GM19035 (cell line): Measurements from ENCODE around the gene ERC2.
"Not testable (repeated sequence)": the region's sequence is repeated elsewhere in the genome, so short reads cannot be mapped to it uniquely, and the experiment has no call there.

Source experiments
- ATAC-seq: cut with Tn5 transposase; IDR thresholded peaks from one replicate; pipeline ENCODE4 v1.9.1; 2021; ENCODE audit not compliant: unreplicated experiment

ERC2 gene

DNA sequence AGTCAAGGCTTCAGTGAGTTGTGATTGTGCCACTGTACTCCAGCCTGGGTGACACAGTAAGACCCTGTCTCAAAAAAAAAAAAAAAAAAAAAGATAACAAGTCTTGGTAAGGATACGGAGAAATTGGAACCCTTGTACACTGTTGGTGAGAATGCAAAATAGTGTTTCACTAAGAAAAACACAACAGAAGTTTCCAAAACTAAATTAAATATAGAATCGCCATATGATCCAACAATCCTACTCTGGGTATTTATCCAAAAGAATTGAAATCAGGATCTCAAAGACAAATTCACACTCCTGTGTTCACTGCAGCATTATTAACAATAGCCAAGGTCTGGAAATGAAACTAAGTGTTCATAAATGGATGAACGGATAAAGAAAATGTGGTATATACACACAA, 149.4 kb downstream of the ERC2 start:
- ATAC-seq: no peak

DNA sequence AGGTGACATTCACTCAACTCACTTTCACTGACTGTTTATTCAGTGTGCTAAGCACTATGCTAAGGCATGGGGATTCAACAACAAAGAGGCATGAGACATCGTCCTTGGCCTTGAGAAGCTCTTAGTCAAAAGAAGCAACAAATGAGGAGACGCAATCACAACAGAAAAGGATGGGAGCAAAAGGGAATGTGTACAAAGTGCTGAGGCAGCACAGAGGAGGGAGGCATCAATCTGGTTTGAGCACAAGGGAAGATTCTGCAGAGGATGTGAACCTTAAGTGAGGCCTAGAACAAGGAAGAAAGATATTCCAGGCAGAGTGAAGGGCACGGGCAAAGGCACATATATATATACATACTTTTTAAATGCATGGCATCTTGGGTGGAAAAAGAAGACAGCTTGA, 151.3 kb downstream of the ERC2 start:
- no peak for ATAC-seq

DNA sequence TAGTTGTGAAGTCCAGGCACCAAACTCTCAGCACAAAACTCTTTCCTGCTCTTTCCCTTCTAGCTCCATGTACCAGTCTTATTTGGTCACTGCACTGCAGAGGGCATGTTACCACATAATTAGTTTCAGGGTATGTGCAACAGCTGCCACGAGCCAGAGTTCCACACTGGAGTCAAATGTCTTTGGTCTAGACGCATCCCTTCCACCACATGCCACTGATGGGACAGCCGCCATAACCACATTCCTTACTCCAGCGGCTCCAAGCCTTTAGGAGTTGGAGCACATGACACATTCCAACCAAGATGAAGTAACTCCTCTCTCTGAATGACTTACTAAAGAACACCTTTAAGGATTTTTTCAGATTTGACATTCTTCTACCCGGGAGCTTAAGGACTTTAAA, 153.4 kb downstream of the ERC2 start:
- ATAC-seq: no peak

DNA sequence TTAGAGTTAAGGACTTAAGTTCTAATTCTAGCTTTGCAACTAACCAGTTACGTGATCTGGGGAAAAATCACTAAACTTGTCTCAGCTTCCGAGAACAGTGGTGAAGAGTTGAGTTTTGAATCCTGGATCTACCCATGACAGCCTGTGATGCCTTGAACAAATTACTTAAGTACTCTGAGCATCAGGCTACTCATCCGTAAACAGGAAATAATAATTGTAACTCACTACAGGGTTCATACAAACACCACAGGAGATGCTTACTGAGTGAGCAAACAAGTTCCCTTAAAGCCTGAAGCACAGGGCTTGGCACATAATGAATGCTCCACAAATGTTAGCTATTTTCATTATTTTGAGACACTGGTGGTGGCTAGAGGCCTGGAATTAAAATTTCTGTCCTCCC, 158.8 kb downstream of the ERC2 start:
- no peak for ATAC-seq

DNA sequence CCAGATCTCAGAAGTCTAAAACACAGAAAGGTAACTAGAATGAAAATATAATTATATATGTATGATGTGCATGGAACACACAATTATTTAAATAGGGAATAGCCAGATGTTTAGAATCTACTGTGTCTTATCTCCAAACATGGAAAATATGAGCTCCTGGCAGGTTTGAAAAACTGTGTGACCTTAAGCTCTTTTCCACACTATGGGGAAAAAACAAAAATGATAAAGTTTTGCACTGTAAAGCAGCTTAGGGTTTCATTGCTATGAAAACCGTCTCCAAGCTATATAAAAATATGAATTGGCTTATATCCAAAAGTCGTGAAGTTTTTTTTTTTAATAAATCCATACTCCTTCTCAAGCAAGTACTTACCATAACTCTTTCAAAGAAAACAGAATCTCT, 159.8 kb downstream of the ERC2 start:
- ATAC-seq: no peak

DNA sequence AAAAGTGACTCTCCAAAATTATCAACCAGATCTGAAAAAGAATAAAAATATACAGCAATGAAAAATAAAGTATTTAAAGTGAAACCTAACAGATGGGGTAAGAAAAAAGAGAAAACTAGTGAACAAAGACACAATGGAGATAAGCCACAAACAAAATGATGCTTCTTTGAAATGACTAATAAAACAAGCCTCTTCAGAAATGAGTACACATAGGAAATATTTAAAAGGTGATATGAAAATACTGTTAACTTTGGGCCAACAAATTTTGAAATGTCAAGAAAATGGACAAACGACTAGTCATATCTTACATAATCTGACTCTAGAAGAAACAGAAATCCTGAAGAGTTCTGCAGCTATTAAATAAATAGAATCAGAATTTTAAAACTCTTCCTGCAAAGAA, 164.2 kb downstream of the ERC2 start:
- ATAC-seq: no peak

DNA sequence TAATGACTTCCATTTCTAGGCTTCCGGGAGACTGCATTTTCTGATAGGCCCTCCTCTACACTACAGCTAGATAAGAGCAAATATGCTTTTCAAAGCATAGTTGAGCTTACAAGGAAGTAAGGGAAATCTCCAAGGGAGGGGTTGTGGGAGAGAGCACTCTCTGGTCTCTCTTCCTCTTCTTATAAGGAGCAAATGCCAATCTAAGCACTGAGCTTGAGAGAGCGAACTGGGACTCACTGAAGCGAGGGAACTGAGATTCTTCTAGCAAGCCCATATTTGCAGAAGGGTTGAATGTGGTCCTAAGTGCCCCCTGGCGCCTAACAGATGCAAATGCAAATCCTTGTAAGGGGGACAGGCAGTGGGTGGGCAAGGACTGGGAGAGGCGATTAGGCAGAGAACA, 164.8 kb downstream of the ERC2 start:
- peak; percentile 68 for ATAC-seq

DNA sequence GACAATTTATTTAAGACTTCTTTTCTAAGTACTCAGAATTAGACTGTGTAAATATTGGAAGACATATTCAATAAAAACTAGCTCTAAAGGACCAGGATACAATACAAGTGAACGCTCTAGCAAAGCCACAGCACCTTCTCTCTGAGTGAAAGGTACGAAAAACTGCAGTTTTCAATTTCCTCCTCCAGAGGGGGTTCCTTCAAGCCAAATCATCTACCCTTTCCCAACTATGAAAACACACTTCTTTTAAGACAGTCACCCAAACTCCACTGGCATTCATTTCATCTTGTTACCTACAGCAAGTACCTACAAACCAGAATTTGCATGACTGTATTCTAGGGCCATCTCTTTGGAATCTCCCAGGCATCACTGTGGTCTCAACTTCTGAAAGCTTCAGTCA, 165.8 kb downstream of the ERC2 start:
- ATAC-seq: no peak

DNA sequence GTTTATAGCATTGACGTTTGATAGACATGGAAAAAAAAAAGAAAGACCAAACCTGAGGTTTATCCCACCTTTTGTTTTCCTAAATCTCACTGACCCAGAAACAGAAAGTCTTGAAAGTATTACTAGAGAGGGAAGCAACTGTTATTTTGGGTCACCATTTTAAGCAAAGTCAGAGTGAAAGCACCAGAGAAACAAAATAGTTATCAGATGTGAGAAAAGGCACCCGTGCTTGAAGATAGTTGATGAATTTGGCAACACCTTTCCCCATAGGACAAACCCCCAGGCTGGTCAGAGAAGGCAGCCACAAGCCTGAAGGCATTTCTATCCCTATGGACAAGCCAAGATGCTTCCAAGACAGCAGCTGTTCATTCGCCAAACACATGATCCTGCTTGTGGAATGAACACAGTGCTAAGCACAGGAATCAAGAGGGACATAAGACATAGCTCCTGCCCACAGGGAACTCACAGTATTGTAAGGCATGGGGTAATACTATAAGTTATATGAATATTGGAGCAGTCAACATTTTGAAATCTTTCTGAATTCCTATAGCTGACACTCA, 170.9 kb downstream of the ERC2 start:
- ATAC-seq: no peak

DNA sequence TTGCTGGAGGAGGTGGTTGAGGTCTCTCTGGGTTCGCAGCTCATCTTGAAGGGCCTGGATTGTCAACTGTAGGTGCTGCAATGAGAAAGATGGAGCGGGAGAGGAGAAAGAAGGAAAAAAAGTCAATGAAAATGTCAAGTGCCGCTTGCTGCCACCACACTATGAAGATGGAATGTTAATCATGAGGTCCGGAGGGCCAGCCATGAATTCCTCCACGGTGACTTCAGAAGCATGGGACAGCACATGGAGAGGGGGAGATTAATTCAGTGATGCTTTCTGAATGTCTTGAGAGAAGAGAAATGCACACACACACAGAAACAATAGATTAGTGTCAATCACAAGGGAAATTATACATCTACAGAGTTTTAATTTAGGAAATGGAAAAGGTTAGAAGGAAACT, 171.9 kb downstream of the ERC2 start:
- ATAC-seq: no peak

DNA sequence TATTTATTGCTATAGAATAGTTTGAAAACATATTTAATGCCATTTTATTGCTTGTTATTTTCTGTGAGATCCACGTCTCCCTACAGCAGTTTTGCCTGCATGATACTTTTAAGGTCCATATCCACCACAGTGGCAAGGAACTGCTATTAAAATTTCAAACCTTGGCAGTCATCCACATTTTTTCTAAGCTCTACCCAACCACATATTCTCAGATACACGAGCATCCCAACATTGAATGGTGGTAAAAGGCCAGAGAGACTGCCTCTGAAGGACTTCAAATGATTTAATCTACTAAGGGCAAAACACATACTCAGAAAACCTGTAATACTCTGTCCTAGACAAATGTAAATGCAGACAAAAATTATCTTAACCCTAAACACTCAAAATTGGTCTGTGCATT, 173.1 kb downstream of the ERC2 start:
- no peak for ATAC-seq

DNA sequence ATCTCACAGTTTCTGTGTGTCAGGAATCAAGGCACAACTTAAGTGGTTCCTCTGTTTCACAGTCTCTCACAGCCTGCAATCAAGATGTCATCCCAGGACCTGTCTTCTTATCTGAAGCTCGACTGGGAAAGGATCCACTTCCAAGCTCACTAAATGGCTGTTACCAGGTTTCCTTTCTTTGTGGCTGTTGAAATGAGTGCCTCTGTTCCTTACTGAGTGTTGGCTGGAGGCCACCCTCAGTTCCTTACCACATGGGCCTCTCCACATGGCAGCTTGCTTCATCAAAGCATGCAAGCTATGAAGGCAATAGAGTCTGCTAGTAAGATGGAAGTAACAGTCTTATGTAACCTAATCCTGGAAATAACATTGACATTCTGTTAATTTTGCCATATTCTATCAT, 174.0 kb downstream of the ERC2 start:
- ATAC-seq: no peak

DNA sequence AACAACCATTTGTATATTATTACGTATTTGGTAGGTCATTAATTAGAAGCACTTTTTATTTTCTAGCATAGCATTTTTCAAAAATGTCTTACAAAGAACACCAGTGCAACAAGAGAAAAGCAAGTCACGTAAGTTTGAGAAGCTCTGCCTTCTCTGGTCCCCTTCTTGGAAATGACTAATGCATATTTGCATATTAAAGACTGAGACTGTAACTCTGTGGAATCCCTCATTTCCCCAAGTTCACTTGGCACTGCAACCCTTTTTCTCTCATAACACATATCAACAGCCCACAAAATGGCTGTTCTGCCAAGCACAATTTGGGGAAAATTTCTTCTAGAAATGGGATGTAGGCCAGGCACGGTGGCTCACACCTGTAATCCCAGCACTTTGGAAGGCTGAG, 176.3 kb downstream of the ERC2 start:
- peak; percentile 67 for ATAC-seq

DNA sequence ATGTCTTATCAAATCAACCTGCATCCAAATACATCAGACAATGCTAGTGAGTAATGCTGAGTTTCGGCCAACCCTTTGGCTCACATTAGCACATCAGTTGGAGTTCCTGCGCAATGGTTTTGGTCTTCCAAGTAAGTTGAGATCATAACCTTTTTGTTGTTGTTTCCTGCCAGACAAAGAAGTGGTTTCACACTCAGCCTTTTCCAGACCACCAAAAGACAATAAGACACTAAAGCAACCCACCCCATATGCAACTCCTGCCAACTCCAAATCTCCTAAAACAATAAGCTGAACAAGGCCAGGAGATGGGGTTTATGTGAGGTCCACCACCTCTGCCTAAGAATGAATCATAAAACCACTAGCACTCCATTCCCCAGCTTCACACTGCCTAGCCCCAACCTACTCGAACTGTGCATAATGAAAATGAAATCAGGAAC, 177.0 kb downstream of the ERC2 start:
- ATAC-seq: peak; percentile 58

DNA sequence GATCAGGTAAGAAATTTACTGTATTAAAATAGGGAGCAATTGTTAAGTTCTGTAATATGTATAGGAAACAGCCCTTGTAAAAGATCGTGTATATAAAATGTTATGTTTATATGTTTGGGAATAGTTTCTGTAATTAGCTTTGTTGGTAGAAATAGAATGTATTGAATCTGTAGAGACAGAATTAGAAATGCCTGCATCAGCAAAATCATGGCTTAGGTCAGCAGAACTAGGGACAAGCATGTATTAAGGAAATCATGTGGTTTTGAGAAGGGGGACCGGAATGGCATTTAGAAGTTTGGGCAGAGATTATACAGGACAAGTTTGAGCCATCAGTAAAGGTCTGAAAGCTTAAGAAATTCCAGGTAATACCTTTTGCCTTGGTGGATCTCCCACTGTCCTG, 177.9 kb downstream of the ERC2 start:
- no peak for ATAC-seq

DNA sequence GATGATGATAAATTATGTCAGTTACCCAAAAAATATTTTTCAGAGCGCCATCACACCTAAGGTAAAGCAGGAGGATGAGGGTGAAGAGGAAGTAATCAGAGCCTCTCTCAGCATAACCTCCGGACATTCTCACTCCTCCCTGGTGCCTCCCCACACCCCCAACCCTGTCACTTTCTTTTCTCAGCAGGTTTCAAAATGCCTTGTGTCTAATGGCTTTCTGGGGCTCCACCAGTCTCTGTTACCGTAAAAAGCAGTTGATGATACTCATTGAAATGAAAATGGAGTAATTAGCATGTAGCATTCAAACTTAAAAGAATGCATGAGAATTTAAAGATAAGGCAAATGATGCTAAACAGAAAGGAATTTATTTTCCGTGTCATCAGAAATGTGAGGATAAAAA, 180.0 kb downstream of the ERC2 start:
- ATAC-seq: no peak

DNA sequence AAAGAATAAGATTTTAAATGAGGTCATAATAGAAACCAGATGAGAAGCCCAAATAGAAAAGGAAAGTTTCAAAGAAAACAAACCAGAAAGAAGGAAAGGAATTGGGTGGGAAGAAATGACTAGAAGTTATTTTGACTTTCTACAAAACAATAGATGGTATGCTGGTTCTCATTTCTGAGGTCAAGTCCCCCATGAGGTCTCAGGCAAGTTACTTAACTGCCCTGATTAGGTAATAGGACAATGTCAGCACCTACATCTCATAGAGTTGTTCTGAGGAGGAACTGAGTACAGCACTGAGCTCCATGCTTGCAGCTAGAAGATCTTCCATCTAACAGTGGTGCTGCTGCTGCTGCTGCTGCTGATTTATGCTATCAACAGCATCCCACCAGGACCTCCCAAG, 185.9 kb downstream of the ERC2 start:
- no peak for ATAC-seq

DNA sequence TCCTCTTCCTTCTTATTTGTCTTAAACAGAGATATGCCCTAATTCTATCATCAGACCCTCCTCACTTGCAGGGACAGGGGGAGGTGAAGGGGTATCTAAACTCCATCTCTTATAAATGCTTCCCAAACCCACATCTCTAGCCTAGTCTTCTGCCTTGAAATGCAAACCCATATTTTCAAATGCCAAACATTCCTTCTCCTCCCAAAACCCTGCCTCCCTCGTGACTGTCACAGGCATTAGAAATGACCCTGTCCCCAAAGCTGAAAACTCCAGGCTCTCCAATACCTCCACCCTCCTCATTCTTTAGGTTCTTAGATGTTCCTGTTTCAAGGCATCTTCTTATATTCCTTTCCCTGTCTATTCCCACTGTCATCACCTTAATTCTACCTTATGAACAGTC, 191.0 kb downstream of the ERC2 start:
- ATAC-seq: no peak

DNA sequence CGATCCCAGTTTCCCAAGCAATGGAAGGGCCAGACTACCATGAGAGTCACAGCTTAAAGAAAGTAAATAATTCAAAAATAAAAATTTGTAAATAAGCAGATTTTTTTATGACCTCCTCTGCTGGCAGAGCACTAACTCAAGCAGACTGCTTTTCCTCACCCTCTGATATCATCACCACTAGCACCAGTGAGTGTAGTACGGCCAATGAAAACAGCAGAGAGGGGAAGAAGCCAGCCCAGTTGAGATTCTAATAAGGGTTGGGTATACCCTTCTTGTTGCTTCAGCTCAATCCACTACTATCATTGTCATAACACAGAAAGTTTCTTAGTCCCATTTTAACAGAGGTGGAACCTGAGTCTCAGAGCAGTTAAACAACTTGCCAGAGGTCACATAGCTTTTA, 193.1 kb downstream of the ERC2 start:
- ATAC-seq: no peak

DNA sequence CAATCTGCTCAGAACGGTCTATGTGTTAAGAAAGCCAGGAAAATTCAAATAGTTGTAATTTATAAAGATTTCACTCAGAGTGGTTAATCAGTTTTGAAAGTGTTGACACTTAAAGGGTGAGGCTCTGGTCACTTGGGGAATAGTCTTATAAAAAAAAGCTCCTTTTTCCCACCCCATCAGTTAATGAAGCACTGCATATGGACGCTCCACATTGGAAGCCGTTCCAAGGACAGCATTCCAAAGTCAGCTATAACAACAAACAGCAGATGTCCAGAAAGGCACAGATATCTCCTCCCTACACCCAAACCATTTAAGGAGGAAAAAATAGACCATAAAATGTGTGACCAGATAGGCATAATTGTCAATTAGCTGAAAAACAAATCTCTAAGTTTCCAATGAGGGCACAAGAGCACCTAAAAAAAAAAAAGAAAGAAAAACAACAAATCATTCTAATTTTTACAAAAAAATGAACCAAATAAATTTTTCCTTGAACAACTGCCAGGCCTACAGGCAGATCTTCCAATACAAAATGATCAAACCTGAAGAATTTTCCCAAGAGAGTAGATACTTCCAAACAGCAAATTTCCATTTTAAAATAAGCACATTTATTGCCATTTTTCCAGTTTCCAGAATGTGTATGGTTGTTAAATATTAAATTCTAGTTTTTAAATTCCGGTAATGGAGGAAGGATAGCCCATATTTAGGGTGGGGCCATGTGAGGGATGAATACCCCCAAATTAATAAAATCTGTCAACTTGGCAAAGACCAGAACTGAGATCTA, 198.3 kb downstream of the ERC2 start:
- no peak for ATAC-seq

DNA sequence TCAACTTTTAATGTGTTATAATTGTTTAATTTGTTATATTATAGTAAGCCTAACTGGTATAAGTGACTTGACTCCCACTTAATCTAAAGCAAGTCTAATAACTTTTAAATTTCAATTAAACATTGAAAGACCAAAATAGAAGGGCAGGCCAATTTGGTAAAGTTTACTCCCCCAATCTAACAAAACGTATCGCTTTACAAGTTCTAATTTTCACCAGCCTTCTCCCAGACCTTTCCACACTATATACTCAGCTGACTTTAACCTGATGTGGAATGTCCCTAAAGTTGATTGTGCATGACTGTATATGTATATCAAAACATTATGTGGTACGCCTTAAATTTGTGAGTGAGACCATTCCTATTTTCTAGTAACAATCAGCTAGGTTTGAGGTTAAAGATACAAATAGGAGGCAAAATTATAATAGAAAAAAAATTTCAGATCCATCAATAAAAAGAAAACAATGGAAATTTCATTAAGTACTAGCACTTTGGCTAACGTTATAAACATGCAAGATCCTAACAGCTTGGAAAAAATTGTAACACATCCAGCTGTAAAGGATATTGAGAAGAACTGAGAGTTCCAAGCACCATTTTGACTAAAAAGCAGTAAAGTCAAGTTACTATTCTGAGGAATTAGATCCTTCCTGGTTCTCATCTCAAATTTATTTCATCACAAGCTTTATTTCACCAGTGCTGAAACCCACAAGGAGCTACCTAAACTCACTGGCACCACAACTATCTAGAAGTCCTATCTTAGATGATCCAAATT, 199.5 kb downstream of the ERC2 start:
- no peak for ATAC-seq

DNA sequence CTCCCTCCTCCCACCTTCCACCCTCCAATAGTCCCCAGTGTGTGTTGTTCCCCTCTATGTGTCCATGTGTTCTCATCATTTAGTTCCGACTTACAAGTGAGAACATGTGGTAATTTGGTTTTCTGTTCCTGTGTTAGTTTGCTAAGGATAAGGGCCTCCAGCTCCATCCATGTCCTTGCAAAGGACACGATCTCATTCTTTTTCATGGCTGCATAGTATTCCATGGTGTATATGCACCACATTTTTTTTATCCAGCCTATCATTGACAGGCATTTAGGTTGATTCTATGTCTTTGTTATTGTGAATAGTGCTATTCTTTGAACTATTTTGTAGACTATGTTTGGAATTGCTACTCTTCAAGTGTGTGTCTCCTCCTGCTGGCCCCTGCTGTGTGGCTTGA, 206.4 kb downstream of the ERC2 start:
- ATAC-seq: not testable (repeated sequence)
